ENCODE results near the gene PHF23.
"Not testable (repeated sequence)": the region's sequence is repeated elsewhere in the genome, so short reads cannot be mapped to it uniquely, and the experiment has no call there.

Gene PHF23

DNA sequence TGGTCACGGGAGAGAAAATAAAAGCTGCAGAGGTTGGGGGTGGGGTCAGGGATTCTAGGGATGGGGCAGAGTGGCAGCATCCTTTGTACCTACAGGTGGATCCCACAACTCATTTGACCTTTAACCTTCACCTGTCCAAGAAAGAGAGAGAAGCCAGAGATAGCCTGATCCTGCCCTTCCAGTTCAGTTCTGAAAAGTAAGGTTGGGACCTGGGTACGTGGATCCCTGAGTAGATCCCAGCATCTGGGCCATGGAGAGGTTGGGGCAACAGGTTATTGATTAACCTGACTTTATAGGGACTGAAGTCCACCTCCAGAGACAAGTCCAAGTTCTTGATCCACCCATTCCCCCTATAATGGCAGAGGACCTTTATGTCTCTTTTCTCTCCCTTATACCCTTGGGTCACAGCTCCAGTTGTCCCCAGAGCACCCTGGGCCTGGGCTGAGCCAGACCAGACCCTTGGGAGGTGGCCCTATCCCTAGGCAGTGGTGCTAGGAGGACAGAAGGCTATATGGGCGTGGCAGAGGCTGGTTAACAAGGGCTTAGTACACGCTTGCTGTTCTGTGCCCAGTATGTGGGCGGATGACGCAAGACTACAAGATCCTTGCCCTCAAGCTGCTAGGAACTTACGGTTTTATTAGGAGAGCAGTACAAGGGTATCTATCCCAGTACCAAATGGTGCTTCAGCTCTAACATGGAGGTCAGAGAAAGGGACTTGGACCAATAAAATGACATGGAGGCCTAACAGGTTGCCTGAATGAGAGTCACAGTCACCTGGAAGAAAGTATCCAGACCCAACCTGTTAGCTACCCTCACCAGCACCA, 19.7 kb upstream of the PHF23 start:
- DNase-seq: no peak

DNA sequence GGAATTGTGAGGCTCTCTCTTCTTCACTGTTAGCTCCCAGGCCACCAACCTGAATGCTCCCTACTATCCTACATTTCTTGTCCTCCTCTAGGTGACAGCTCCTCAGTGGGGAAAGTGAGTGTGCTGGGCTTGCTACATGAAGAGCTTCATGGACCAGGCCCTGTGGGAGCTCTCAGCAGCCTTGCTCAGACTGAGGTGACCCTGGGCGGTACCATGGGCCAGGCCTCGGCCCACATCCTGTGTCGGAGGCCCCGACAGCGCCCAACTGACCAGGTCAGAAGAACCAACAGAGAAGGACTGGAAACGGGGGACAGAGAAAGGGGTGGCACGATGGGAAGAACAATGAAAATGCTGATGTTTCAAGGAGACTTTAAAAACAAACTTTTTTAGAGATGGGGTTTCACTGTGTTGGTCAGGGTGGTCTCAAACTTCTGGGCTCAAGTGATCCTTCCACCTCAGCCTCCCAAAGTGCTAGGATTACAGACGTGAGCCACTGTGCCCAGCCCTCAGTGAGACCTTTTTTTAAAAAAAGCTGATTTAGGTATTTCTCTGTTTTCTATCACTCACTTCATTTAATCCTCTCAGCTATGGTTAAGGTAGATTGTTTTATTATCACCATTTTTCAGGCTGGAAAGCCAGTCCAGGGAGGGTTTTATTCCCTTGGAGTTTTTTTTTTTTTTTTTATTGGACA, 17.7 kb upstream of the PHF23 start:
- DNase-seq: no peak

DNA sequence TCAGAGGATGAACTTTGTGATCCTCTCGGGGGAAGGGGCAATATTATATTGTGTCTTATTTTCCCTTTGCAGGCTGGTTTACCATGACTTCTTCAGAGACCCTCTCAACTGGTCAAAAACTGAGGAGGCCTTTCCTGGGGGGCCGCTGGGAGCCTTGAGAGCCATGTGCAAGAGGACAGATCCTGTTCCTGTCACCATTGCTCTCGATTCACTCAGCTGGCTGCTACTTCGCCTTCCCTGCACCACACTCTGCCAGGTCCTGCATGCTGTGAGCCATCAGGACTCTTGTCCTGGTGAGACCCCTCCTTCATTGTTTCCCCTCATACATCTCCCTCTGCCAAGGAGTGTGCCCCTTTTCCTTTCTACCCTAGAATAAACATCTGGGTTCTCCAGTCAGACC, 15.3 kb upstream of the PHF23 start:
- DNase-seq: no peak

DNA sequence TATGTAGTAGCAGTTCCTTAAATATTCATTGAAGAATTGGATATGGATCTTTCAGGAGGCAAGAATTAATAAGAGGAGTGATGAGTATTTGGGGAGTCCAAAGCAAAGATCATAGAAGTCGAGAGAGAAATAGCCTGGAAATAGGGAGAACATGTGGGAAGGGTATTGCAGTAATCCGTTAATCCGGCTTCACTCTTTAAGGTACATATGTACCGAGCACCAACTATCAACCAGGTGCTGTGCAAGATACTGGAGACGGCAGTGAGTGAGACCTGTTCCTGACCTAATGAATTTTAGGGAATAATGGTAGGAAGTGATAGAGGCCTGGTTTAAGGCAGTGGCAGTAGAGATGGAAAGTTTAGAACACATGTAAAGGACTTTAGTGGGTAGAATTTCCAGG, 13.8 kb upstream of the PHF23 start:
- DNase-seq: no peak

DNA sequence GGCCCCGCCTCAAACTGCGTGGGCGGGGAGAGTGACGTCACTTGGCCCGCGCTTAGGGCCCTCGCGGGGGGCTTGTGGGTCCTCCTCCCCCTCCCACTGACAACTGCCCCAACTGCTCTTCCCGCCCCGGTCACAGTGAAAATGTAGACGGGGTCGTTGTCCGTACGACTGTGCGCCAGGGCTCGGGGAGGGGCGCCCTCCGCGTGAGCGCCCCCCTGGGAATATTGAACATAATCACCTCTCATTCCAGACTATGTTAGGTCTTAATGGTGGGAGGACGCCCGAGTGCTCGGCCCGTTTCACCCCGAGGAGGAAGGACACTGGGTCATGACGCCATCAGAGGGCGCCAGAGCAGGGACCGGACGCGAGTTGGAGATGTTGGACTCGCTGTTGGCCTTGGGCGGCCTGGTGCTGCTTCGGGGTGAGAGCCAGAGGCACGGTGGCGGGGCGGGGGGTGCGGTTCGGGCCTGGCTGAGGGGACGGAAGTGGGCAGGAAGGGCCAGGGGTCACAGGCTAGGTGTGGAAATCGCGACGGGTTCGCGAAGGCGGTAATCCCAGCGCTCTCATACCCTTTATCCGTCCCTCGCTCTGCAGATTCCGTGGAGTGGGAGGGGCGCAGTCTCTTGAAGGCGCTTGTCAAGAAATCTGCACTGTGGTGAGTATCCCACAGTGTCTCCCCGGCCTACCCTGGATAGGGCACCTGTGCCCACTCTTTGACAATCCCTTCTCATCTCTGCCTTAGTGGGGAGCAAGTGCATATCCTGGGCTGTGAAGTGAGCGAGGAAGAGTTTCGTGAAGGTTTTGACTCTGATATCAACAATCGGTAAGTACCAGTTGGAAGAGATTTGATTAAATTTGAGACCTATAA, 13.2 kb upstream of the PHF23 start, which contains the start of gene ELP5:
ELP5 (plus strand) TSS at position 40 of the 868 bp plus-strand sequence; CDS start at position 376, 336 bp downstream.
- peak; percentile 86 to 99 for DNase-seq

DNA sequence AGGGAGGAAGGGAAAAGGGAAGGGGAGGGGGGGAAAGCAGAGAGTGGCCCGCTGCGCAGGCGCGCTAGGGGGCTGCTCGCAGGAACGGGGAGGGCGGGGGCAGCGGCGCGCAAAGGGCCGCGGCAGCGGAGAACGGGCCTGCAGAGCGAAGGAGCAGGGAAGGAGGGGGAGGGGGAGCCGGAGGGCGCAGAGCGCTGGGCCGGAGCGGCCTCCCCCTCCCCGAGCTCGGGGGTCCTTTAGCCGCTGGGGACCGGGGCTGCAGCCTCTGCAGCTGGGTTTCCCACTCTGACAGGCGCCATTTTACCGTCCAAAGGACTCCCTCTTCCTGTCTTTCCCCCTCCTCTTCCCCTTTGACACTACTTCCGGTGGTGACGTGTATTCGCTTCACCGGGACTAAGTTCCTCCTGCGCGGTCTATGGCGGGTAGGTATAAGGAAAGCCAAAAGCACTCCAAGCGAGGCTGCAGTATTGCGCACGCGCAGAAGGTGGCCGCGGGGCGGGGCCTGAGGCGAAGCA, 12.5 kb upstream of the PHF23 start, which contains the start of gene CTDNEP1:
CTDNEP1 (minus strand) TSS at position 74 of the 515 bp plus-strand sequence. CDS start 438 bp downstream, outside the sequence.
- DNase-seq: peak; percentile 53 to 100

DNA sequence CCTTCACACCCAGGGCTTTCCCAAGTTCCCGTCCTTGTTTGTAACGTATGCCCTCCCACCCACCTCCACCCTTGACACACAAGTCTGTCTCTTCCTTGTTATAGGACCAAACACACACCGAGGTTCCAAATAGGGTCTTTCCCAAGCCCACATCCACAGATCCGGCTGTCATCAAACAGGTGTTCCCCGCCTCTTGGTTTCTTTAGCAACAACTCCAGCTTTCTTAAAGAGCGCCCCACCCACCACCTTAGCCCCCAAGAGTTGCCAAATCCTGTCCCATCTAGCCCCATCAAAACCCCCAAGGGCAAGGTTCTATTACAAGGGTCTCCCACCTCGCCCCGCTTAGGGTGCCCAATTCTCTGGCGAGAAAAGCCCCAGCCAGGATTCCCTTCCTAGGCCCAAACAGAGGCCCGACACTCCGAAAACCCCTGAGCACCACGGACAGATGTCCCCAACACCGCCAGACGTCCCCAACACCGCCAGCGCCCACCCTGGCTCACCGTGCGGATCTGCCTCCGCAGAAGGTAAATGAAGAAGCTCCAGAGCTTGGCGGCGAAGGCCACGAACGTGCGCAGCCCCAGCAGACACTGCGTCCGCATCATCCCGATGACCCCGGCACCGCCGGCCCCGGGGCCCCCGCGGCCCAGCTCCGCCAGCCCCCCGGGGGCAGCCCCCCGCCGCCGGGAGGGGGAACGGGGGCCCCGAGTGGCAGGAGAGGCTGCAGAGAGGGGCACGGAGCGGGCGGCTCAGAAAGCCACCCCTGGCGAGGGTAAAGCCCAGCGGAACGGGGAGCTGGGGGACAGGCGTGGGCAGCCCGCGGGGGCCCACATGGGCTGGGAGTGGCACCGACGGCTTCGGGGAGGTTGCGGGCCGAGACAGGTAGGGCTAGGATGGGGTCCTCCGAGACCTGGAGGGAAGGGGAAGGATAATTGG, 11.7 kb upstream of the PHF23 start:
- DNase-seq: no peak

DNA sequence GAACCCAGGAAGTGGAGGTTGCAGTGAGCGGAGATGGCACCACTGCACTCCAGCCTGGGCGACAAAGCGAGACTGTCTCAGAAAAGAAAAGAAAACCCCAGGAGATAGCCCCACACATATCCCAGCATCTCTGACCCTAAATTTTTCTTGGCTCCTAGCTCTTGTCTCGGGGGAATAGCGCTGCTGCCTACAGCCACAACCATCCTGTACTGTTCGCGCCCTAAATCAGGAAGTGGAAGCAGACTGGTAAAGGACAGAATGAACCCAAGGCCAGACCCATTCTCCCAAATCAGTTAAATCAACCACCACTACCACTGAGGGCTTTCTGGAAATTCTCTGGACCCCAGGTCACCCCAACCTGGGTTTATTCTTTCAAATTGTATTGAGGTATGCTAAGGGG, 10.6 kb upstream of the PHF23 start:
- no peak for DNase-seq

DNA sequence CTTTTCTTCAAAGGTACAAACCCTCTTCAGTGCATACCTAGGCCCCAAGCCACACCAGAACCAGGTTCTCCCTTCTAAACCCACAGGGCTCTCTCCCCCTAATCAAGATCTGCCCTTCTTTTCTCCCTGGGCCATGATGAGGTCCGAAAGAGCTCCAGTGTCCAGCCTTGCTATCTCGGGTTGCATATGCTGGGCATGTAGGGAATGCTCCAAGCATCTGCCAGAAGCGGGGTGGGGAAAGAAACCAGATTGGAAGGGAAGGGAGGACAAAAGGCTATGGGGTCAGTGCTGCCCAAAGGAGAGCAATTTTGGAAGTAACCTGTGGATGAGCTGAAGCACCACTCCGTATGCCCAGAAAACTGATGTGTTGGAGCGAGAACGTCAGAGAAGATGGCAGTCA, 10.0 kb upstream of the PHF23 start:
- no peak for DNase-seq

DNA sequence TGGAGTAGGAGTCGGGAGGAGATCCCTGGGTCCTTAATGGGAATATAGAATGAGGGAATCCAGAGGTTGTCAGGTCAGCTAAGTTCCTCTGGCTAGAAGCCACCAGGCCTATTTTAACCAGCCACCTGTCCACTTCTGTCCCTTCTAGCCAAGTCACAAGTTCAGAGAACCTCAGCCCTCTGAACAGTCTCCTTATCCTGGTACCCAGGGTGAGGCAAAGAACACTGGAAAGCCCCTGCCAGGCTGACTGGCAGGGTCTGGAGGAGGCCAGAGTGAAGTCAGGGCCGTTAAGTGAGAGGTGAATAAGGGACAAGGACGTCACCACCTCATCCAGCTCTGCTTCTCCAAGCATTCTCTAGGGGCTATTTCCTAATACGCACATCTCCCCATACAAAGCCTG, 9.5 kb upstream of the PHF23 start:
- no peak for DNase-seq

DNA sequence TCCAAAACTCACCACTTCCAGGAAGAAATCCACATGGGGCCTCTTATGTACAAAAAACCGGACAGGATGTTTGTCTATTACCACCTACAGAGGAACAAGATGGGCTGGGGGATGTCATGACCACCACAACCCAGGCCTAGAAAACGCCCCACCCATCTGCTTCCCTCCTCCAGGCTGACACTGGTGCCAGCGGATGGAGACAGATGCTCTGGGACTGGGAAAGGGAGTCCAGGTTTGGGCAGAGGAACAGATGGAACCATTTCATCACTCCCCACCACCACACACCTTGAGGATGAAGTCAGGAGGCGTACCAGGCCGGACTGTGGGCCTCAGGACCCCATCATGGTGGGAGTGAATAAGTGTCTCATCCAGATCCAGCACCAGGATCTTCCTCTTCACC, 7.5 kb upstream of the PHF23 start:
- DNase-seq: no peak

DNA sequence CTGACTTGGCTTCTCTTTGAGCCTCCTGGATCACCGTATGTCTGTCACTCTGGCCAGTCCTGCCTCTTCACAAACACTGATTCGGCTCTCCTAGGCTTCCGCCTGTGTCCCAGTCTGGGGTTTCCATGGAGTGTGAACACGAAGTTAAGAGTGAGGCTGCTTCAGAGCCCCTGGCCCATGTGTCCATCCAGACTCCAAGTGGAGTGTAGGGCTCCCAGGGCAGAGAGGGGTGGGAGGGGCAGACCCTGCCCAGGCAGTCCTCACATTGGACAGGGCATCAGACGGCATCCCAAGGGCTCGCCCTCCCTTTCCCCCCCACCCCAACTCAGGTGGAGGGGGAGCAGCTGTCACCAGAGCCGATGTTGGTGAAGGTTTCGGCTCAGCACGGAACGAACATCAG, 4.6 kb upstream of the PHF23 start:
- not testable (repeated sequence) for DNase-seq

DNA sequence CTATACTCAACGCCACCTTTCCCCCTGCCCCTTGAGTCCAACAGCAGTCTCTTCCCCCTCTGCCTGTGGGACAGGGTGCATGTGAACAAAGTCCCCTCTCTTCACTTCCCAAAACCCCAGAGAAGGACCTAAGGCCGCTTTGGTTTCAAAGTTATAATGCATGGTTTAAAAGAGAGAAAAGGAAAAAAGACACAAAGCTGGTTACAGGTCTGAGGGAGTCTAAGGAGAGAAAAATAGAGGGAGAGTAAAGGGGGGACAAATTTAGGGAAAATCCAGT, 4.1 kb upstream of the PHF23 start:
- DNase-seq: no peak

DNA sequence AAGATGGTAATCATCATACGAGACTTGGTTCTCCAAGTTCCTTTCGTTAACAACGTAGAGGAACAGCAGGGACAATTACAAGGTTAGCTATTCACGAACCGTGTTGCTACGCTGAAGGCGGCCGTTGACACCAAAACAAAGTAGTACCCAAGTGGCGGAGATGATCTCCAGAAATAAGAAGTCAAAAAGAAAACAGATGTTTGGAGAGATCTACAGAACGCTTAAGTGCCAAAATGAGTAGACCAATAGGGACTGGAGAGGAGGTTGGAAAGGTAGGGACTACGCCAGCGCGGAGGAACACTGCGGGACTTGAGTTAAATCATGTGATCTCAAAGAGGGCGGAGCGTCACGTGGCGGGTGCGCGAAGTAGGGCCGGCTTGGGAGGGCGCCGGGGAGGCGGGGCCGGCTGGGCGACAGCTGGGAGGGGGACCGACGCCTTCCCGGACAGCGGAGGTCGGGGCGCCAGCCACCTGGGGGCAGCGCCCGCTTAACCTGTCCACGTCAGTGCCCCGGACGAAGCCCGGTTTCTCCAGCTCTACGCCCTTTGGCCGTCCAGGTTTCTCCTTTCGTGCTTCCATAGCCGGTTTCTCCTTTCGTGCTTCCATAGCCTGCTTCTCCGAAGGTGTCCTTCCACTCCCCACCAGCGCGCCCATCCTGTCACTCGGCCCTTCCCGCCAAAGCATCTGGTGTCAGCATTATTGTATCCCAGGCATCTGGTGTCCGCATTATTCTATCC, 3.6 kb upstream of the PHF23 start:
- DNase-seq: peak; percentile 86 to 90

DNA sequence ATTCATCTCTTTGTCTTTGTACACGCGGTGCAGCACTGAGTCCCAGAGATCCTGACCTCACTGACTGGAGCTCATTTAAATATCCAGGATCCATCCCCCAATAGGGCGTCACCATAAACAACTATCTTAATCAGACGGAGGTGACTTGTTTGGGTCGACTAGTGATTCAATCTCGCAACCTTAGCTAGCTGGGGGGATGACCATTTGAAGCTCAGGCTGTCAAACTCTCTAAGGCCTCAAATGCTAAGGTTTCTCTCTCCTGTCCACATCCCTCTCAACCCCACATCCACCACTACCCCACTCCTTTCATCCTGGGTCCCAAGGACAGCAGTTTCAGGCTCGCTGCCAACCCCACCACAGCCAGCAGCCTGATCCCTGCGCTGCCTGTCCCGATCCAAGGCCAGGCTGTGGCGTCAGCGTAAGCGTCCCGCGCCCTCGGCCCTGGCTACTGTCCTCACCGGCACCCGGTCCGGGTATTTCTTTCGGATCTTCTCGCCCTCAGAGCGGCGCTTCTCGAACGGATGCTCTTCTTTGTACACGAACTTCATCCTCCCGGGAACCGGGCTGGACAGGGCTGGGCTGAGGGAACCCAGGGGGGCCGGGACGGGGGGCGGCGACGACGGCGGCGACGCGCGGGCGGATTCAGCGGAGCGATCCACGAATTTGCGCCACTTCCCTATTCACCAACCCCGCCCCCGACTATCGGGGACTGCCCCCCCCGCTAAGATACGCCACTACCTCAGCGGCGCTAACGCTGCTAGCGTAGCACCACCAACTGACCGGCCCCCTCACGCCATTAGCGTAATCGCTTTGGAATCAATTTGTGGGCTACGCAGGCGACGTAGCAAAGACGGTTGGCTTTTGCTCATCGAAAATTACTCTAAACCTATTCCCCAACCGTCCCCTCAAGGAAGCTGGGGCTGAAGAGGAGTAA, 2.8 kb upstream of the PHF23 start, which contains the start of gene GABARAP:
GABARAP (minus strand) TSS at position 667 of the 934 bp plus-strand sequence; CDS start at position 548, 119 bp downstream.
- DNase-seq: peak; percentile 96

DNA sequence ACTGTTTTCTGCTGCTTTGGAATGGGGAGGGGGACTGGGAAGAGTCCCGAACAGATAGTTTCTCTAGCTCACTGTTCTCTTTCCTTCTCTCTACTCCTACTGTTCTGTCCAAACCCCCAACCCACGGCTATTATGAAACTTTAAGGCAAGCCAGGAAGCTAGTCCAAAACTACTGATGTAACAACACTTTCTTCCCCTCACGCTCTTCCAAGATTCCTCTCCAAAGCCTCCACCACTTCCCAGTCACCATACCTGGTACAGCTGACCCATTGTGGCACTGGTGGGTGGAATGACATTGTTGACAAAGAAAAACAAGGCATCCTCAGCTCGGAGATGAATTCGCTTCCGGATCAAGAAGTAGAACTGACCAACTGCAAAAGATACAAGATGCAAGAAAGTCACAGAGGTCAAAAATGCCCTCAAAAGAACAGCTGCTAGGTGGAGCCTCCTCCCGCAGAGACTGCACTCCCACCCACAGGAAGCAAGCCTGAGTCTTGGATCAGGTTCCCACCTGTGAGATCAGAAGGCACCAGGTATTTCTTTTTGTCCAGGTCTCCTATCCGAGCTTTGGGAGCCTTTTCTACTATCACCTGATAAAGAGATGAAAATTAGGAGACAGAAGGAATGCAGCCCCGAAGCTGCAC, 2.0 kb upstream of the PHF23 start:
- no peak for DNase-seq

DNA sequence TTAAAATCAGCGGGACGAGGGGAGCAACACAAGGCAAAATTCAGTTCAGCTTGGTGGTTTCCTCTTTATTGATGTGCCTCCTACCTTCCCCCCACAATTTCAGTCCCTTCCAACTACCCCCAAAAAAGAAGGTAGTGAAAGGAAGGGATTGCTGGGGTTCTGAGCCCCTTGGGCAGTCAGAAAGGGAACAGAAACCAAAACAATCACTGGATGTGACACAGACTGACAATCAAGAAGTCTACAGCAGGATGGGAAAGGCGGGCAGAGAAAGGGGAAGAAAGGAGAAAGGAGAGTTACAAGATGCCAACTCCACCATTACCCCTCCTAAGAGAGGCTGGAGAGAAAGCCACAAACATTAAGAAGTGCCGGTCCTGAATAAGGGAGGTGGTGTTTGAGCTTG, 1.1 kb upstream of the PHF23 start:
- no peak for DNase-seq

DNA sequence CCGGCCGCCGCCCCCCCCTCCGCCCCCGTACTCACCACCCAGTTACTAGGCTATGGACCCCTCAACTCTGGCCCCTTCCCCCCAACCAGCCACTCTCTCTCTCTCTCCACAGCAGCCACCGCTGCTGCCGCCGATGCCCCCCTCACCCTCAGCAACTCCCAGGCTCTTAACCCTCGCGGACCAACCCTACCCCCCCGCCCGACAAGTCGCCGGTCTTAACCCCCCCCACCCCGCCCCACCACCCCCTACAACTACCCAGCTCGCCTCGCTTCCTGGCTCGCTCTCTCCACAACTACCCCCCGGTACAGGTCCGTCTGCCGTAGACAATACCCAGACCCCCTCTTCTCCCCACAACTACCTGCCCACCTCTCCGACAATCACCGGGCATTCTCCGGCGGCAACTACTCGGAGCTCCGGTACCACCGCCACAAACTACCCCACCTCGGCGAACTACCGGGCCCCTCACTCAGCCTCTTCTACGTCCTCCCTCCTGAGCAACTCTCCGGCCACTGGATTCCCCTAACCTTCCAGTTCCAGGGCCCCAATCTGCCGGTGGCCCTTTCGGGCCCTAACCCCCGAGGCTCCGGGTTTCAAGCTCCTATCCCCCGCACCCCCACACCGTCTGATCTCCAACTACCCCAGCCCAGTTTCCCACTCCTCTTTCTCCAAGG, 702 bp downstream of the PHF23 start:
- DNase-seq: no peak
